WI38 (cell line): Measurements from ENCODE around the gene CEP20.

Experiments
- H3K4me3 ChIP-seq: 2 replicates; pipeline ENCODE4 v1.5.1; 2011; ENCODE audit warnings: low read depth, mild to moderate bottlenecking, control low read depth, low read length
- TF ChIP-seq, protein P1 (sequence below): IDR thresholded peaks from 2 replicates; pipeline ENCODE4 v1.5.1; 2012; ENCODE audit warnings: low read depth, mild to moderate bottlenecking, control low read depth, low read length

CEP20 gene

DNA sequence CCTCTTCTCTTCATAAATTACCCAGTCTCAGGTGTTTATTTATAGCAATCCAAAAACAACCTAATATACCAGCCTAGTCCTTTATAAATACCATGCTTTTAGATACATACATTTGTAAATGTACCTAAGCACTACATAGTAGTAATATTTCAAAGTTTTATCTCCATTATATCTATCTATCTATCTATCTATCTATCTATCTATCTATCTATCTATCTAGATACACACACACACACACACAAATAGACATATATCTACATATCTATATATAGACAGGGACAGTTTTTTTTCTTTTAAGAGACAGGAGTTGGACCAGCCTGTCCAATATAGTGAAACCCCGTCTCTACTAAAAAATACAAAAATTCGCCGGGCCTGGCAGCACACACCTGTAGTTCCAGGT lies 5.8 kb downstream of the CEP20 start:
- TF ChIP-seq, protein P1, sequence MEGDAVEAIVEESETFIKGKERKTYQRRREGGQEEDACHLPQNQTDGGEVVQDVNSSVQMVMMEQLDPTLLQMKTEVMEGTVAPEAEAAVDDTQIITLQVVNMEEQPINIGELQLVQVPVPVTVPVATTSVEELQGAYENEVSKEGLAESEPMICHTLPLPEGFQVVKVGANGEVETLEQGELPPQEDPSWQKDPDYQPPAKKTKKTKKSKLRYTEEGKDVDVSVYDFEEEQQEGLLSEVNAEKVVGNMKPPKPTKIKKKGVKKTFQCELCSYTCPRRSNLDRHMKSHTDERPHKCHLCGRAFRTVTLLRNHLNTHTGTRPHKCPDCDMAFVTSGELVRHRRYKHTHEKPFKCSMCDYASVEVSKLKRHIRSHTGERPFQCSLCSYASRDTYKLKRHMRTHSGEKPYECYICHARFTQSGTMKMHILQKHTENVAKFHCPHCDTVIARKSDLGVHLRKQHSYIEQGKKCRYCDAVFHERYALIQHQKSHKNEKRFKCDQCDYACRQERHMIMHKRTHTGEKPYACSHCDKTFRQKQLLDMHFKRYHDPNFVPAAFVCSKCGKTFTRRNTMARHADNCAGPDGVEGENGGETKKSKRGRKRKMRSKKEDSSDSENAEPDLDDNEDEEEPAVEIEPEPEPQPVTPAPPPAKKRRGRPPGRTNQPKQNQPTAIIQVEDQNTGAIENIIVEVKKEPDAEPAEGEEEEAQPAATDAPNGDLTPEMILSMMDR, result no peak
- no peak overlapping the region for H3K4me3 ChIP-seq

DNA sequence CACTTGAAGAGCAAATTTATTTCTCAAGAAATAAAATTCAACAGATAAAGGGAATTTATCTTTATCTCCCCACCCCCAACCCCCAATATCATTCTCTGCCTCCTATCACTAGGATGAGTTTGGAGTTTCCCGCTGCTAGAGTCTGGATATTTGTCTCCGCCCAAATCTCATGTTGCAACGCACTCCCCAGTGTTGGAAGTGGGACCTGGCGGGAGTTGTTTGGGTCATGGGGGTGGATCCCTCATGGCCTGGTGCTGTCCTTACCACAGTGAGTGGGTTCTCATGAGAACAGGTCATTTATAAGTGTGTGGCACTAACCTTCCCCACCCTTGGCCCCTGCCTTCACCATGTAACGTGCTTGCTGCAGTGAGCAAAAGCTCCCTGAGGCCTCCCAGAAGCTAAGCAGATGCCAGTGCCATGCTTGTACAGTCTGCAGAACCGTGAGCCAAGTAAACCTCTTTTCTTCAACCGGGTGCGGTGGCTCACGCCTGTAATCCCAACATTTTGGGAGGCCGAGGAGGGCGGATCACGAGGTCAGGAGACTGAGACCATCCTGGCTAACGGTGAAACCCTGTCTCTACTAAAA lies 6.5 kb downstream of the CEP20 start:
- TF ChIP-seq, protein P1, result no peak
- no peak overlapping the region for H3K4me3 ChIP-seq

DNA sequence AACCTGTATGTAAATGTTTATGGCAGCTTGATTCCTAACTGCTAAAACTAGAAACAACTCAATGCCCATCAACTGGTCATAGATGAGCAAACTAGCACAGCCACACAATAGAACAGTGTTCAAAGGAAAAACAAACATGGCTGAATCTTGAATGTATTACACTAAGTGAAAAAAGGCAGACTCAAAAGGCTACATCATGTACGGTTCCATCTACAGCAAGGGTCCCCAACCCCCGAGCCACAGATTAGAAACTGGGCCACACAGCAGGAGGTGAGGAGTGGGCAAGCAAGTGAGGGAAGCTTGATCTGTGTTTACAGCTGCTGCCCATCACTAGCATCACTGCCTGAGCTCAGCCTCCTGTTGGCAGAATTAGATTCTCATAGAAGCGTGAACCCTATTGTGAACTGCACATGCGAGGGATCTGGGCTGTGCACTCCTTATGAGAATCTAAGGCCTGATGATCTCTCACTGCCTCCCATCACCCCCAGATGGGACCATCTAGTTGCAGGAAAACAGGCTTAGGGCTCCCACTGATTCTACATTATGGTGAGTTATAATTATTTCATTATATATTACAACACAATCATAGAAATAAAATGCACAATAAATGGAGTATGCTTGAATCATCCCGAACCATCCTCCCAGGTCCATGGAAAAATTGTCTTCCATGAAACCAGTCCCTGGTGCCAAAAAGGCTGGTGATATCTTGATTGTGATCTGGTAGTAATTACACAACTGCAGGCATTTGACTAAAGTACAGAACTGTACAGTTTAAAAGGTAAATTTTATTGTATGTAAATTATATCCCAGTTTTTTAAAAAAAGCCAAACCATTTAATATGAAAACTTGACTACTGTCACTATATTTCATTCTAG lies 7.7 kb downstream of the CEP20 start:
- H3K4me3 ChIP-seq, result no peak overlapping the region
- TF ChIP-seq, protein P1, result no peak

DNA sequence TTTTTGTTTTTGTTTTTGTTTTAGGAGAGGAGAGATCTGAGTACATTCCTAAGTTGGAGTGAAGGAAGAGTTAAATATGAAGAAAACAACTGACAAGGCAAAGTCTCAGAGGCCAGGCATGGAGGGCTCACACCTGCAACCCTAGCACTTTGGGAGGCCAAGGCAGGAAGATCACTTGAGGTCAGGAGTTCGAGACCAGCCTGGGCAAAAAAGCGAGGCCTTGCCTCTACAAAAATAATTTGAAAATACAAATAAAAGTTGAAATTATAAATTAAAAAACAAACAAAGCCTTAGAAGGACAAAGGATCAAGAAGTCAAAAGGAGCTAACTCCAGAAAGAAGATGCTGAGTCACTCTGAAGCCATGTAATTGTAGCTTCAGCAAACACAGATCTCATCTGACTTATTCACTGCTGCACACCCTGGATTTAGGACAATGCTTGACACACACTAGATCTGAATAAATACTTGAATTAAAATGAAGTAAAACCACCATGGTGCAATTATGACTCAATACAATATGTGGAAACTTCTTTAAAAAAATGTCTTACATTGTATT lies 9.1 kb downstream of the CEP20 start:
- TF ChIP-seq, protein P1, result no peak
- H3K4me3 ChIP-seq, result no peak overlapping the region

DNA sequence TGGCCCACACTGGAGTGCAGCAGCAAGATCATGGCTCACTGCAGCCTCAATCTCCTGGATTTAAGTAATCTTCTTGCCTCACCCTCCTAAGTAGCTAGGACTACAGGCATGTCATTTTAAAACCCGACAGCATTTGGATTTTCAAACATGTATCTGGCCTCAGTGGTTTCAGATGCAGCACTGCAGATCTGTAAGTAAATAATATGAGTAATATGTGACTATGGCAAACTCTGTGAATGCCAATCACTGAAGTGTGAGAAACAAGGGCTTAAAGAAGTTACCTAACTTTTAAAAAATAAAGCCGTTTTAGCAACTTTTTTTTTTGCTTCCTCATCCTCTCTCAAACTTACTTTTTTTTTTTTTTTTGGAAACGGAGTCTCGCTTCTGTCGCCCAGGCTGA lies 11.9 kb downstream of the CEP20 start:
- H3K4me3 ChIP-seq, result no peak overlapping the region
- TF ChIP-seq, protein P1, result no peak

DNA sequence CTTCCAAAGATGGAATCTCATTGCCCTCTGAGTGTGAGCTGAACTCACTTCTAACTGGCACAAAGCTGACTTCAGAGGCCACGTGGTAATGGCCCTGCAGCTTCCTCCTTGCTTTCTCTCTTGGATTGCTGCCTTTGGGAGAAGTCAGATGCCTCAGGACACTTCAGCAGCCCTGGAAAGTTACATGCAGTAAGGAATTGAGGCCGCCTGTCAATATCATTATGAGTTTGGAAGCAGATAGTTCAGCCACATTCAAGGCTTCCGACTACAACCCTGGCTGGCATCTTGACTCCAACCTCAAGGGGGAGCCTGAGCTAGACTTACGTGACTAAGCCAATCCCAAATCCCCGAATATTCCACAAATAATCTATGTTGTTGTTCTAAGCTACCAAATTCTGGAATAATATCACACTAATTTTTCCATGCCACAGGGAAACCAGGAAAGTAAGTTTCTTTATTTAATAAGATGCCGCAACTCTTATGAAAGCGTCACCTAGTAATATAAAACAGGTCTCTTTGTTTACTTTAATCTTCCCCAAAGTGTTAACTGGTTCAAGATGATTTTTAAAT lies 13.6 kb downstream of the CEP20 start:
- TF ChIP-seq, protein P1, result peak; percentile 86

DNA sequence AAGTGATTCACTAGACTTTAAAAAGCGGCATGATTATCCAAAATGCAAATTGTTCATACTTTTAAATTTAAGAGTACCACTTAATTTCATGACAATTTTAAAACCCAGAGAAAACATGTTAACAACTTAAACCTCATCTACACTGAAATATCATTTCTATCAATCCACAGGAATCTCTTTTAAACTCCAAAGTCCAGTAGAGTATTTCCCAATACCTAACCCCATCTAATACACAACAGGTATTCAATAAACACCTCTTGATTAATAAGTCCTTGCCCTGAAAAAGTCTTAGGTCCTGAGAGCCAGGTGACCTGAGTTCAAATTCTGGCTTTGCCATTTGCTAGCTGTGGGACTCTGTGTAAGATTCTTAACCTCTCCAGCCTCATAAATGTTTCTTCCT lies 14.7 kb downstream of the CEP20 start:
- TF ChIP-seq, protein P1, result no peak
- H3K4me3 ChIP-seq, result no peak overlapping the region

More for the DNA sequence above, 13.6 kb downstream of the CEP20 start:
- H3K4me3 ChIP-seq, result no peak overlapping the region
